WTC11 (cell line): ENCODE measurements around the gene NCAPH2. TPM values are rescaled to one million over a fixed set of nuclear protein-coding genes. Genes with fewer than 3 reads are reported as not detected.

ENCODE experiments used
- ATAC-seq: fragments of 200-7000 bp; cut with Tn5 transposase; 2 replicates; pipeline ENCODE4 v1.10.0; 2021; ENCODE audit warnings: mild to moderate bottlenecking, moderate library complexity
- CTCF ChIA-PET: fragments of 300-600 bp; sonication (Branson Sonifier 250); formaldehyde crosslinking; loops from one replicate; lab custom pipeline; 2021; ENCODE audit warnings: antibody characterized with exemption; lab: Charles Lee
- POLR2A ChIA-PET: fragments of 350-600 bp; sonication (Branson Sonifier 250); formaldehyde crosslinking; loops from one replicate; lab custom pipeline; 2021; ENCODE audit warnings: antibody characterized with exemption; lab: Charles Lee
- DNase-seq: peaks from one replicate; pipeline ENCODE4 v3.0.0; 2021; ENCODE audit warnings: low spot score
- H3K27ac Mint-ChIP-seq: 2 replicates; pipeline ENCODE4 v1.8.0; 2021; ENCODE audit warnings: mixed read lengths
- H3K27me3 Mint-ChIP-seq: 2 replicates; pipeline ENCODE4 v1.8.0; 2021; ENCODE audit warnings: low read depth, mild to moderate bottlenecking, moderate library complexity, mixed read lengths
- H3K36me3 Mint-ChIP-seq: 2 replicates; pipeline ENCODE4 v1.8.0; 2021; ENCODE audit warnings: mixed read lengths
- H3K4me1 Mint-ChIP-seq: 2 replicates; pipeline ENCODE4 v1.8.0; 2022; ENCODE audit warnings: mixed read lengths
- H3K4me3 Mint-ChIP-seq: 2 replicates; pipeline ENCODE4 v1.8.0; 2021; ENCODE audit warnings: mild to moderate bottlenecking, moderate library complexity, mixed read lengths
- H3K9me3 Mint-ChIP-seq: 2 replicates; pipeline ENCODE4 v1.8.0; 2021; ENCODE audit warnings: mixed read lengths
- AR ChIP-seq: fragments of 250-450 bp; sonication (Bioruptor Pico); IDR thresholded peaks from 2 replicates; pipeline ENCODE4 v1.9.0; 2021; ENCODE audit warnings: mild to moderate bottlenecking
- CDX4 ChIP-seq: fragments of 250-450 bp; sonication (Bioruptor Pico); IDR thresholded peaks from 2 replicates; pipeline ENCODE4 v1.9.0; 2021; ENCODE audit warnings: moderate library complexity, mild to moderate bottlenecking, inconsistent platforms, borderline replicate concordance
- HMGA2 ChIP-seq: fragments of 250-450 bp; sonication (Bioruptor Pico); IDR thresholded peaks from 2 replicates; pipeline ENCODE4 v1.4.0; 2021; ENCODE audit warnings: mild to moderate bottlenecking, moderate library complexity
- PRRX2 ChIP-seq: fragments of 250-450 bp; sonication (Bioruptor Pico); IDR thresholded peaks from 2 replicates; pipeline ENCODE4 v1.8.0; 2021; ENCODE audit warnings: mild to moderate bottlenecking
- RELA ChIP-seq: sonication (generic); formaldehyde crosslinking; IDR thresholded peaks from 2 replicates; pipeline ENCODE4 v1.8.1; 2022; ENCODE audit warnings: missing genetic modification reagents, mild to moderate bottlenecking, borderline replicate concordance
- ZNF671 ChIP-seq: fragments of 250-450 bp; sonication (Bioruptor Pico); IDR thresholded peaks from 2 replicates; pipeline ENCODE4 v1.8.0; 2021; ENCODE audit warnings: mild to moderate bottlenecking
- ZSCAN18 ChIP-seq: fragments of 250-450 bp; sonication (Bioruptor Pico); IDR thresholded peaks from 2 replicates; pipeline ENCODE4 v2.1.2; 2022; ENCODE audit warnings: mild to moderate bottlenecking, moderate library complexity
- total RNA-seq: library from RNA; stranded (reverse); gene quantifications from 3 replicates; pipeline ENCODE4 v1.2.3, GENCODE V29; 2021
- TF ChIP-seq, protein P1 (sequence below): sonication (generic); formaldehyde crosslinking; conservative IDR thresholded peaks from 2 replicates; pipeline ENCODE4 v1.8.1; 2022; ENCODE audit warnings: mild to moderate bottlenecking, missing genetic modification reagents

NCAPH2 gene
- total RNA-seq, 1 experiment from 2014 or later = 78.4 TPM

- TF ChIP-seq, protein P1, sequence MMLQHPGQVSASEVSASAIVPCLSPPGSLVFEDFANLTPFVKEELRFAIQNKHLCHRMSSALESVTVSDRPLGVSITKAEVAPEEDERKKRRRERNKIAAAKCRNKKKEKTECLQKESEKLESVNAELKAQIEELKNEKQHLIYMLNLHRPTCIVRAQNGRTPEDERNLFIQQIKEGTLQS (CRISPR knock-in tag) = no peak
- TF ChIP-seq PRRX2 (CRISPR knock-in tag) (no peak), ZSCAN18 (CRISPR knock-in tag) (no peak)
Observed at GRCh38 chr22:50469377-50470305, 38.4 kb upstream of the NCAPH2 start (continued).

- Mint-ChIP-seq H3K36me3 (peaks cover 9% of the 10 kb centered on the region), H3K9me3 (no peaks in the 10 kb centered on the region)
- CTCF ChIA-PET = interaction anchor here (1.3 to 2.1 kb wide), 5 partner anchors 20 to 92 kb away, joined by 3 to 12 read pairs (median 6); partner anchors contain the start of genes SCO2 and SYCE3
- no peak for DNase-seq
- TF ChIP-seq ZNF671 (CRISPR knock-in tag) (no peak), AR (CRISPR knock-in tag) (no peak)
- TF ChIP-seq, all 79 proteins: peak for 0
- POLR2A ChIA-PET = no interaction called here
- H3K4me3 Mint-ChIP-seq = no peak overlapping the region
- no peak for ATAC-seq
- peaks cover 2% of the 10 kb centered on the region for H3K27me3 Mint-ChIP-seq
- H3K4me1 Mint-ChIP-seq = peaks cover 27% of the 10 kb centered on the region
- no peak overlapping the region; the same call in 1 of the 2 replicates for H3K27ac Mint-ChIP-seq
Observed at GRCh38 chr22:50470491-50470890, 37.5 kb upstream of the NCAPH2 start.

- Mint-ChIP-seq H3K27me3 (peaks cover 4% of the 10 kb centered on the region), H3K27ac (no peak overlapping the region), H3K36me3 (peaks cover 5% of the 10 kb centered on the region), H3K4me1 (peaks cover 29% of the 10 kb centered on the region), H3K9me3 (no peaks in the 10 kb centered on the region), H3K4me3 (no peak overlapping the region)
- ATAC-seq (no peak), DNase-seq (no peak)
- ChIA-PET CTCF (interaction anchor here (1.3 to 1.7 kb wide), 3 partner anchors 26 to 91 kb away, joined by 4 to 6 read pairs (median 6); partner anchors contain the start of genes SCO2 and SYCE3), POLR2A (no interaction called here)
- TF ChIP-seq CDX4 (CRISPR knock-in tag) (no peak), HMGA2 (CRISPR knock-in tag) (no peak)
Observed at GRCh38 chr22:50471197-50471847, 36.7 kb upstream of the NCAPH2 start.

- Mint-ChIP-seq H3K27ac (peak overlapping the region; percentile 41; the same call in 1 of the 2 replicates), H3K36me3 (peaks cover under 1% of the 10 kb centered on the region)
- DNase-seq (no peak), ATAC-seq (no peak)
- CTCF ChIA-PET = interaction anchor here (1.2 to 1.5 kb wide), 2 partner anchors 9 to 26 kb away, joined by 3 to 5 read pairs; partner anchors contain the start of gene ADM2
- TF ChIP-seq ZSCAN18 (CRISPR knock-in tag) (no peak), RELA (CRISPR knock-in tag) (no peak), CDX4 (CRISPR knock-in tag) (no peak)
- TF ChIP-seq, all 79 proteins: peak for 0
- H3K9me3 Mint-ChIP-seq = no peaks in the 10 kb centered on the region
- H3K27me3 Mint-ChIP-seq = peaks cover 8% of the 10 kb centered on the region
- POLR2A ChIA-PET = no interaction called here
- H3K4me3 Mint-ChIP-seq = no peak overlapping the region
- peaks cover 34% of the 10 kb centered on the region for H3K4me1 Mint-ChIP-seq
Observed at GRCh38 chr22:50471962-50472361, 36.1 kb upstream of the NCAPH2 start.
